SK-N-SH (cell line): ENCODE data around the gene EXOC6B.

Source experiments
- JUND ChIP-seq: IDR thresholded peaks from 2 replicates; pipeline ENCODE4 v1.4.0; 2012
- POLR2AphosphoS5 ChIP-seq: IDR thresholded peaks from 2 replicates; pipeline ENCODE4 v1.6.1; 2012; ENCODE audit warnings: low read depth, low read length
- SIN3A ChIP-seq: IDR thresholded peaks from 2 replicates; pipeline ENCODE4 v1.6.1; 2012; ENCODE audit warnings: low read depth, mild to moderate bottlenecking, low read length, moderate library complexity, borderline replicate concordance
- YY1 ChIP-seq: IDR thresholded peaks from 2 replicates; pipeline ENCODE4 v1.4.0; 2012; ENCODE audit warnings: low read depth, mild to moderate bottlenecking
- TF ChIP-seq, protein P1 (sequence below): fragments of 150-350 bp; IDR thresholded peaks from 2 replicates; pipeline ENCODE4 v1.6.1; 2016; ENCODE audit warnings: mild to moderate bottlenecking, low read depth, low read length
- TF ChIP-seq, protein P2 (sequence below): fragments of 200-600 bp; sonication (generic); IDR thresholded peaks from 2 replicates; pipeline ENCODE4 v1.6.1; 2017; ENCODE audit warnings: antibody characterized with exemption, mild to moderate bottlenecking, moderate library complexity
- TF ChIP-seq, protein P3 (sequence below): IDR thresholded peaks from 2 replicates; pipeline ENCODE4 v1.4.0; 2012; ENCODE audit warnings: low read depth

DNA sequence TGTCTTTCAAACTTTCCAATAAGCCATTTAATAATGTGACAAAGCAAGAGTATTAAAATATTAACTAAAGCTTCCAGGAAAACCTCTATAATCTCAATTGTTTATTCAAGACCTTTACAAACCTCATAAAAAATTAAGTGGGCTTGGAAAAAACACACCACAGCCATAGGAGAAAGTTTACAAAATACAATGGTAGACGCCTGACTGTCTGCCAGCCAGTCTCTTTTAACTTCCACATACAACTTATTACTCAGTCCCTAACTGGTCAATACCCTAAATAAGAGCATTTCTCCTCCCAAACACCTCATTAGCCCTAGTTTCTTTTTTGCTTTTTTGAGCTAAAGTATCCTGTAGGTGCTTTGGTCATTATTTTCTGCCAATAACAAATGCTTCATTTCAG is 430.7 kb downstream of the EXOC6B start:
- TF ChIP-seq, protein P1, sequence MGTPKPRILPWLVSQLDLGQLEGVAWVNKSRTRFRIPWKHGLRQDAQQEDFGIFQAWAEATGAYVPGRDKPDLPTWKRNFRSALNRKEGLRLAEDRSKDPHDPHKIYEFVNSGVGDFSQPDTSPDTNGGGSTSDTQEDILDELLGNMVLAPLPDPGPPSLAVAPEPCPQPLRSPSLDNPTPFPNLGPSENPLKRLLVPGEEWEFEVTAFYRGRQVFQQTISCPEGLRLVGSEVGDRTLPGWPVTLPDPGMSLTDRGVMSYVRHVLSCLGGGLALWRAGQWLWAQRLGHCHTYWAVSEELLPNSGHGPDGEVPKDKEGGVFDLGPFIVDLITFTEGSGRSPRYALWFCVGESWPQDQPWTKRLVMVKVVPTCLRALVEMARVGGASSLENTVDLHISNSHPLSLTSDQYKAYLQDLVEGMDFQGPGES = no peak
- TF ChIP-seq, protein P2, sequence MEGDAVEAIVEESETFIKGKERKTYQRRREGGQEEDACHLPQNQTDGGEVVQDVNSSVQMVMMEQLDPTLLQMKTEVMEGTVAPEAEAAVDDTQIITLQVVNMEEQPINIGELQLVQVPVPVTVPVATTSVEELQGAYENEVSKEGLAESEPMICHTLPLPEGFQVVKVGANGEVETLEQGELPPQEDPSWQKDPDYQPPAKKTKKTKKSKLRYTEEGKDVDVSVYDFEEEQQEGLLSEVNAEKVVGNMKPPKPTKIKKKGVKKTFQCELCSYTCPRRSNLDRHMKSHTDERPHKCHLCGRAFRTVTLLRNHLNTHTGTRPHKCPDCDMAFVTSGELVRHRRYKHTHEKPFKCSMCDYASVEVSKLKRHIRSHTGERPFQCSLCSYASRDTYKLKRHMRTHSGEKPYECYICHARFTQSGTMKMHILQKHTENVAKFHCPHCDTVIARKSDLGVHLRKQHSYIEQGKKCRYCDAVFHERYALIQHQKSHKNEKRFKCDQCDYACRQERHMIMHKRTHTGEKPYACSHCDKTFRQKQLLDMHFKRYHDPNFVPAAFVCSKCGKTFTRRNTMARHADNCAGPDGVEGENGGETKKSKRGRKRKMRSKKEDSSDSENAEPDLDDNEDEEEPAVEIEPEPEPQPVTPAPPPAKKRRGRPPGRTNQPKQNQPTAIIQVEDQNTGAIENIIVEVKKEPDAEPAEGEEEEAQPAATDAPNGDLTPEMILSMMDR = no peak
- no peak for TF ChIP-seq YY1
- TF ChIP-seq POLR2AphosphoS5 = no peak
- TF ChIP-seq JUND = no peak
- TF ChIP-seq SIN3A = no peak
- TF ChIP-seq, protein P3, sequence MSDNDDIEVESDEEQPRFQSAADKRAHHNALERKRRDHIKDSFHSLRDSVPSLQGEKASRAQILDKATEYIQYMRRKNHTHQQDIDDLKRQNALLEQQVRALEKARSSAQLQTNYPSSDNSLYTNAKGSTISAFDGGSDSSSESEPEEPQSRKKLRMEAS = no peak
